OCI-LY1 (cell line): ENCODE data around the gene CFAP77.

ENCODE experiments used
- H2AFZ ChIP-seq: fragments of 200-600 bp; sonication (generic), shearing (Covaris generic); 2 replicates; pipeline ENCODE4 v1.6.0; 2014; ENCODE audit warnings: antibody characterized with exemption, mild to moderate bottlenecking, low read length
- H3F3A ChIP-seq: fragments of 200-600 bp; sonication (generic), shearing (Covaris generic); 2 replicates; pipeline ENCODE4 v1.6.0; 2014; ENCODE audit warnings: mild to moderate bottlenecking, antibody characterized with exemption, low read length, moderate library complexity; ENCODE audit not compliant: insufficient read depth
- H3K27ac ChIP-seq: fragments of 200-600 bp; sonication (generic); 2 replicates; pipeline ENCODE4 v1.5.1; 2014; ENCODE audit warnings: low read length, mixed run types, mild to moderate bottlenecking, low read depth; ENCODE audit not compliant: poor library complexity, severe bottlenecking
- H3K27me3 ChIP-seq: fragments of 200-600 bp; sonication (generic); 2 replicates; pipeline ENCODE4 v1.6.0; 2014; ENCODE audit warnings: antibody characterized with exemption, mild to moderate bottlenecking, low read length, moderate library complexity; ENCODE audit not compliant: insufficient read depth
- H3K36me3 ChIP-seq: fragments of 200-600 bp; sonication (generic); 2 replicates; pipeline ENCODE4 v1.6.1; 2014; ENCODE audit warnings: mild to moderate bottlenecking, antibody characterized with exemption, low read length, moderate library complexity, mixed read lengths; ENCODE audit not compliant: insufficient read depth
- H3K4me1 ChIP-seq: fragments of 200-600 bp; sonication (generic); 2 replicates; pipeline ENCODE4 v1.5.1; 2014; ENCODE audit warnings: mild to moderate bottlenecking, low read length, moderate library complexity; ENCODE audit not compliant: insufficient read depth, severe bottlenecking
- H3K4me2 ChIP-seq: fragments of 200-600 bp; sonication (generic), shearing (Covaris generic); 2 replicates; pipeline ENCODE4 v1.6.1; 2014; ENCODE audit warnings: low read length
- H3K4me3 ChIP-seq: fragments of 200-600 bp; sonication (generic); 2 replicates; pipeline ENCODE4 v1.5.1; 2014; ENCODE audit warnings: low read length, low read depth, mild to moderate bottlenecking, mixed read lengths; ENCODE audit not compliant: poor library complexity, severe bottlenecking
- H3K79me2 ChIP-seq: fragments of 200-600 bp; shearing (Covaris generic); 2 replicates; pipeline ENCODE4 v1.6.1; 2016; ENCODE audit warnings: mixed run types, low read length, mixed read lengths; ENCODE audit not compliant: insufficient read depth
- H3K9ac ChIP-seq: fragments of 200-600 bp; sonication (generic), shearing (Covaris generic); 2 replicates; pipeline ENCODE4 v1.6.1; 2014; ENCODE audit warnings: mild to moderate bottlenecking, low read length, mixed read lengths
- H3K9me2 ChIP-seq: fragments of 200-600 bp; sonication (generic), shearing (Covaris generic); 2 replicates; pipeline ENCODE4 v1.6.1; 2014; ENCODE audit warnings: low read depth, mild to moderate bottlenecking, low read length, mixed read lengths
- H3K9me3 ChIP-seq: fragments of 200-600 bp; shearing (Covaris generic); 2 replicates; pipeline ENCODE4 v1.6.1; 2014; ENCODE audit warnings: low read length, mixed read lengths
- H4K20me1 ChIP-seq: fragments of 200-600 bp; sonication (generic), shearing (Covaris generic); 2 replicates; pipeline ENCODE4 v1.6.0; 2016; ENCODE audit warnings: mild to moderate bottlenecking, low read length; ENCODE audit not compliant: insufficient read depth
- EZH2 ChIP-seq: fragments of 200-600 bp; sonication (generic), shearing (Covaris generic); IDR thresholded peaks from 2 replicates; pipeline ENCODE4 v1.8.0; 2017; ENCODE audit warnings: borderline replicate concordance, mixed run types, mild to moderate bottlenecking, antibody characterized with exemption, low read length, moderate library complexity, mixed read lengths
- TF ChIP-seq, protein P1 (sequence below): fragments of 200-600 bp; sonication (generic), shearing (Covaris generic); IDR thresholded peaks from 2 replicates; pipeline ENCODE4 v1.5.1; 2017; ENCODE audit warnings: mild to moderate bottlenecking, antibody characterized with exemption, low read length, moderate library complexity, mixed read lengths

CFAP77 gene

GRCh38 chr9:132461281-132461896 is 51.4 kb downstream of the CFAP77 start:
- TF ChIP-seq EZH2: no peak
- TF ChIP-seq, protein P1, sequence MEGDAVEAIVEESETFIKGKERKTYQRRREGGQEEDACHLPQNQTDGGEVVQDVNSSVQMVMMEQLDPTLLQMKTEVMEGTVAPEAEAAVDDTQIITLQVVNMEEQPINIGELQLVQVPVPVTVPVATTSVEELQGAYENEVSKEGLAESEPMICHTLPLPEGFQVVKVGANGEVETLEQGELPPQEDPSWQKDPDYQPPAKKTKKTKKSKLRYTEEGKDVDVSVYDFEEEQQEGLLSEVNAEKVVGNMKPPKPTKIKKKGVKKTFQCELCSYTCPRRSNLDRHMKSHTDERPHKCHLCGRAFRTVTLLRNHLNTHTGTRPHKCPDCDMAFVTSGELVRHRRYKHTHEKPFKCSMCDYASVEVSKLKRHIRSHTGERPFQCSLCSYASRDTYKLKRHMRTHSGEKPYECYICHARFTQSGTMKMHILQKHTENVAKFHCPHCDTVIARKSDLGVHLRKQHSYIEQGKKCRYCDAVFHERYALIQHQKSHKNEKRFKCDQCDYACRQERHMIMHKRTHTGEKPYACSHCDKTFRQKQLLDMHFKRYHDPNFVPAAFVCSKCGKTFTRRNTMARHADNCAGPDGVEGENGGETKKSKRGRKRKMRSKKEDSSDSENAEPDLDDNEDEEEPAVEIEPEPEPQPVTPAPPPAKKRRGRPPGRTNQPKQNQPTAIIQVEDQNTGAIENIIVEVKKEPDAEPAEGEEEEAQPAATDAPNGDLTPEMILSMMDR: no peak
- Histone ChIP-seq H3K9me2 (no peaks in the 10 kb centered on the region), H3K27me3 (no peaks in the 10 kb centered on the region), H3K9ac (no peak overlapping the region), H3K79me2 (no peaks in the 10 kb centered on the region), H3K4me1 (no peaks in the 10 kb centered on the region), H3K27ac (no peak overlapping the region), H2AFZ (no peak overlapping the region), H3K4me3 (no peak overlapping the region), H3K4me2 (no peak overlapping the region), H4K20me1 (no peaks in the 10 kb centered on the region), H3F3A (no peaks in the 10 kb centered on the region), H3K36me3 (no peaks in the 10 kb centered on the region), H3K9me3 (no peaks in the 10 kb centered on the region)

GRCh38 chr9:132461971-132462370 is 52.0 kb downstream of the CFAP77 start:
- Histone ChIP-seq H3K4me2 (no peak overlapping the region), H4K20me1 (no peaks in the 10 kb centered on the region), H3K4me1 (no peaks in the 10 kb centered on the region), H3K79me2 (no peaks in the 10 kb centered on the region), H3K27me3 (no peaks in the 10 kb centered on the region), H3K27ac (no peak overlapping the region), H3K9me2 (no peaks in the 10 kb centered on the region), H3K9me3 (no peaks in the 10 kb centered on the region), H3K36me3 (no peaks in the 10 kb centered on the region), H3F3A (no peaks in the 10 kb centered on the region), H2AFZ (no peak overlapping the region), H3K4me3 (no peak overlapping the region), H3K9ac (no peak overlapping the region)
- no peak for TF ChIP-seq EZH2
- TF ChIP-seq, protein P1: no peak

DNA sequence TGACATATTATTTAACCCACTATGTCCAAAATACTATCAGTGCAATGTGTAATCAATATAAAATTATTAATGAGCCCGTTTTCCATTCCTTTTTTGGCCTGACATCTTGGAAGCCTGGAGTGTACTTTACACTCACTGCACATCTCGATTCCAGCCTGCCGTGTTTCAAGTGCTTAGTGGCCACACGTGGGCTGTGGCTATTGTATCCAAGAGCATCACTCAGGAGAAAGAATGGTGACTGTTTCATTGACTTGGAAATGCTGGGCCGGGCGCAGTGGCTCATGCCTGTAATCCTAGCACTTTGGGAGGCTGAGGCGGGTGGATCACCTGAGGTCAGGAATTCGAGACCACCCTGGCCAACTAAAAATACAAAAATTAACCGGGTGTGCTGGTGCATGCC is 54.5 kb downstream of the CFAP77 start:
- H3K9me3 ChIP-seq: no peaks in the 10 kb centered on the region
- H3K27me3 ChIP-seq: no peaks in the 10 kb centered on the region; the same call in 1 of the 2 replicates
- TF ChIP-seq EZH2: no peak
- TF ChIP-seq, protein P1: no peak
- H3K79me2 ChIP-seq: no peaks in the 10 kb centered on the region
- H3K4me2 ChIP-seq: no peak overlapping the region
- H3K9me2 ChIP-seq: no peaks in the 10 kb centered on the region
- no peak overlapping the region for H2AFZ ChIP-seq
- no peaks in the 10 kb centered on the region for H4K20me1 ChIP-seq
- H3K9ac ChIP-seq: no peak overlapping the region
- H3K27ac ChIP-seq: no peak overlapping the region
- H3K36me3 ChIP-seq: no peaks in the 10 kb centered on the region
- no peaks in the 10 kb centered on the region for H3K4me1 ChIP-seq
- no peak overlapping the region for H3K4me3 ChIP-seq
- no peaks in the 10 kb centered on the region for H3F3A ChIP-seq
